Astrocyte (in vitro differentiated cells and primary cell): ENCODE measurements around the gene MPP3.
A peak's percentile ranks its signal among the peaks of the same experiment; 100 is the strongest.

ENCODE experiments used
- EZH2 ChIP-seq: IDR thresholded peaks from 2 replicates; pipeline ENCODE4 v1.6.1; 2012; ENCODE audit warnings: mild to moderate bottlenecking, low read length, inconsistent platforms; ENCODE audit not compliant: insufficient read depth
- TF ChIP-seq, protein P1 (sequence below): IDR thresholded peaks from 2 replicates; pipeline ENCODE4 v1.5.1; 2011; ENCODE audit warnings: low read depth, mild to moderate bottlenecking, inconsistent platforms, low read length, moderate library complexity; ENCODE audit not compliant: insufficient read depth

- TF ChIP-seq, protein P1, sequence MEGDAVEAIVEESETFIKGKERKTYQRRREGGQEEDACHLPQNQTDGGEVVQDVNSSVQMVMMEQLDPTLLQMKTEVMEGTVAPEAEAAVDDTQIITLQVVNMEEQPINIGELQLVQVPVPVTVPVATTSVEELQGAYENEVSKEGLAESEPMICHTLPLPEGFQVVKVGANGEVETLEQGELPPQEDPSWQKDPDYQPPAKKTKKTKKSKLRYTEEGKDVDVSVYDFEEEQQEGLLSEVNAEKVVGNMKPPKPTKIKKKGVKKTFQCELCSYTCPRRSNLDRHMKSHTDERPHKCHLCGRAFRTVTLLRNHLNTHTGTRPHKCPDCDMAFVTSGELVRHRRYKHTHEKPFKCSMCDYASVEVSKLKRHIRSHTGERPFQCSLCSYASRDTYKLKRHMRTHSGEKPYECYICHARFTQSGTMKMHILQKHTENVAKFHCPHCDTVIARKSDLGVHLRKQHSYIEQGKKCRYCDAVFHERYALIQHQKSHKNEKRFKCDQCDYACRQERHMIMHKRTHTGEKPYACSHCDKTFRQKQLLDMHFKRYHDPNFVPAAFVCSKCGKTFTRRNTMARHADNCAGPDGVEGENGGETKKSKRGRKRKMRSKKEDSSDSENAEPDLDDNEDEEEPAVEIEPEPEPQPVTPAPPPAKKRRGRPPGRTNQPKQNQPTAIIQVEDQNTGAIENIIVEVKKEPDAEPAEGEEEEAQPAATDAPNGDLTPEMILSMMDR = no peak
- peak; percentile 78 for TF ChIP-seq EZH2
Measured at GRCh38 chr17:43755389-43755875, 77.5 kb downstream of the MPP3 start.
